Urinary bladder (tissue), 4 donors: Measurements from ENCODE around the gene SLC18A2. TPM values are rescaled to one million over a fixed set of nuclear protein-coding genes. Genes with fewer than 3 reads are reported as not detected.
"Not testable (repeated sequence)": the region's sequence is repeated elsewhere in the genome, so short reads cannot be mapped to it uniquely, and the experiment has no call there.

ENCODE experiments used
- DNase-seq: peaks from one replicate; pipeline ENCODE4 v3.0.0-alpha.2; 2015; ENCODE audit errors: extremely low spot score
- H3K27ac ChIP-seq: one replicate; pipeline ENCODE4 v1.5.1; 2013; ENCODE audit warnings: low read depth, mild to moderate bottlenecking, moderate library complexity
- H3K36me3 ChIP-seq: one replicate; pipeline ENCODE4 v1.6.1; 2013; ENCODE audit warnings: mild to moderate bottlenecking, moderate library complexity; ENCODE audit not compliant: insufficient read depth
- H3K4me1 ChIP-seq: one replicate; pipeline ENCODE4 v1.6.1; 2013; ENCODE audit warnings: mild to moderate bottlenecking, moderate library complexity; ENCODE audit not compliant: insufficient read depth
- H3K4me3 ChIP-seq: one replicate; pipeline ENCODE4 v1.5.1; 2013; ENCODE audit warnings: low read depth, low read length
- WGBS: extraction: QIAGEN DNeasy Blood & Tissue Kit; methylation state at CpG from one replicate; pipeline ENCODE4 v1.1.7; 2013; 5-methylcytosine and 5-hydroxymethylcytosine counted together
- polyA plus RNA-seq: library from polyadenylated mRNA; stranded (reverse); fragments of 200-250 nt; gene quantifications from one replicate; pipeline ENCODE4 v1.2.3, GENCODE V29; 2013
- total RNA-seq: library from RNA; depleted of rRNA; stranded (reverse); fragments of >200 nt; gene quantifications from one replicate; pipeline ENCODE4 v1.2.3, GENCODE V29; 2014
- donor health status: healthy with polysubstance abuse.
- donor health status: healthy.

Gene SLC18A2
- total and polyA plus RNA-seq, 2 donors, result 2.5 to 12.6 TPM

DNA sequence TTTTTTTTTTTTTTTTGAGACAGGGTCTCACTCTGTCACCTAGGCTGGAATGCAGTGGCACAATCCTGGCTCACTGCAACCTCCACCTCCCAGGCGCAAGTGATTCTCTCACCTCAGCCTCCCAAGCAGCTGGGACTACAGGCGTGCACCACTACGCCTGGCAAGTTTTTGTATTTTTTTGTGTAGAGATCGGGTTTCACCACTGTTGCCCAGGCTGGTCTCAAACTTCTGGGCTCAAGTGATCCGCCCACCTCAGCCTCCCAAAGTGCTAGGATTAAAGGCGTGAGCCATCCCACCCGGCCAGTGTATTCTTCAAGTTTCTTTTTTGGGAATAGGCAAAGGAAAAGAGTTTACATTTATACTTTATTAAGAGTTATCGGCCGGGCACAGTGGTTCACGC lies 50.0 kb downstream of the SLC18A2 start:
- not testable (repeated sequence) for H3K4me1 ChIP-seq, H3K27ac ChIP-seq, H3K4me3 ChIP-seq, DNase-seq, H3K36me3 ChIP-seq
- WGBS, result 95% methylated on average over 10 of the region's 10 CpGs

DNA sequence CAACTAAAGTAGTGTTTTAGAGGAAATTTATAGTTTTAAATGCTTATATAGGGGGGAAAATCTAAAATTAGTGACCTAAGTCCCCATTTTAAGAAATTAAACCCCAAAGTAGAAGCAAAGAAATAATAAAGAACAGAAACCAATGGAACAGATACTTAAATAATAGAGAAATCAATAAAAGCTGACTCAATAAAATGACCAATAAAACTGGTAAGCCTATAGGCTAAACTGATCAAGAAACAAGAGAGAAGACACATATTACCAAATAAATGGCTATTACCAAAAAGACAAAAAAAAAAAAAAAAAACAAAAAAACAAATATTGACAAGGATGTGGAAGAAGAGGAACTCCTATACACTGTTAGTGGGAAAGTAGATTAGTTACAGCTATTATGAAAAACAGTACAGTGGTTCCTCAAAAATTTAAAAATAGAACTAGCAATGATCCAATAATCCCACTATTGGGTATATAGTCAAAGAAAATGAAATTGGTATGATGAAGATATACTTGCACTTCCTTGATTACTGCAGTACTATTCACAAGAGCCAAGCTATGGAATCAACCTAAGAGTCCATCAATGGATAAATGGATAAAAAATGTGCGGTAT lies 53.2 kb downstream of the SLC18A2 start:
- no peak for DNase-seq
- 100% methylated on average over 1 of the region's 1 CpG for WGBS

DNA sequence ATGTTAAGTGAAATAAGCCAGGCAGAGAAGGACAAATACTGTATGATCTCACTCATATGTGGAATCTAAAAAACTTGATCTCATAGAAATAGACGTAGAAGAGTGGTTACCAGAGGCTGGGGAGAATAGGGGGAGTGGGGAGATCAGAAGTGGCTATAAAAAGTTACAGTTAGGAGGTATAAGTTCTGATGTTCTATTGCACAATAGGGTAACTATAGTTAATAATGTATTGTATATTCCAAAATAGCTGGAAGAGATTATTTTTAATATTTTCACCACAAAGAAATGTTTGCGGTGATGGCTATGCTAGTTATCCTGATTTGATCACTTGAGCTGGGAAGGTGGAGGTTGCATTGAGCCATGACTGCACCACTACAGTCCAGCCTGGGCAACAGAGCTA lies 53.8 kb downstream of the SLC18A2 start:
- no peak for DNase-seq
- H3K4me3 ChIP-seq, result no peak overlapping the region
- no peak overlapping the region for H3K27ac ChIP-seq
- 97% methylated on average over 2 of the region's 2 CpGs for WGBS
- no peaks in the 10 kb centered on the region for H3K4me1 ChIP-seq
- H3K36me3 ChIP-seq, result no peaks in the 10 kb centered on the region

More for the DNA sequence above, 53.2 kb downstream of the SLC18A2 start:
- H3K36me3 ChIP-seq, result peaks cover 2% of the 10 kb centered on the region
- H3K4me3 ChIP-seq, result no peak overlapping the region
- no peak overlapping the region for H3K27ac ChIP-seq
- H3K4me1 ChIP-seq, result no peaks in the 10 kb centered on the region

DNA sequence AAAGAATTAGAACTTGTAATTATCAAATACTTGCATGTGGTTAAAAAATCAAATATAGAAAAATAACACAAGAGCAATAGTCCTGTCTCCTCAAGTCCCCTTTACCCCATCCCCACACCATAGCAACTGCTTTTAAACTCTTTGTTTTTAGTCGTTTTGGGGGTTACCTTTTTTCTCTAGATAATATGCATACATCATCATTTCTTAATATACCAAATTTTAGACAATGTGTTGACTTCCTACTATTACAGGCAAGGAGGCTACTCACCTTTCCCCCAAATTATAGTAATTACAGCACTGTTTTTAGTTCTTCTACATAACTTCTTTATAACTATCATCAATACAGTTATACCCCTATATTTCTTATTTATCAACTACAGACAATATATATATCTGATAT lies 57.3 kb downstream of the SLC18A2 start:
- no peak overlapping the region for H3K4me3 ChIP-seq
- DNase-seq, result no peak

DNA sequence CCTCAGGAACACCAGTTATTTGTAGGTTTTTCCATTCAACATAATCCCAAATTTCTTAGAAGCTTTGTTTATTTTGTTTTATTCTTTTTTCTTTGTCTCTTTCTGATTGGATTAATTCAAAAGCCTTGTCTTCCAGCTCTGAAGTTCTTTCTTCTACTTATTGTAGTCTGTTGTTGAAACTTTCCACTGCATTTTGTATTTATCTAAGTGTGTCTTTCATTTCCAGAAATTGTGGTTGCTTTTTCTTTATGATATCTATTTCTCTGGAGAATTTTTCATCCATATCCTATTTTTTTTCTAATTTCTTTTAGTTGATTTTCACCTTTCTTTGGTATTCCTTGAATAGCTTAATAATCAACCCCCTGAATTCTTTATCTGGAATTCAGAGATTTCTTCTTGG lies 58.5 kb downstream of the SLC18A2 start:
- H3K27ac ChIP-seq, result no peak overlapping the region
- no peak for DNase-seq
- H3K4me1 ChIP-seq, result no peaks in the 10 kb centered on the region
- H3K4me3 ChIP-seq, result no peak overlapping the region
- no peaks in the 10 kb centered on the region for H3K36me3 ChIP-seq

More for the DNA sequence above, 57.3 kb downstream of the SLC18A2 start:
- no peaks in the 10 kb centered on the region for H3K36me3 ChIP-seq
- H3K27ac ChIP-seq, result no peak overlapping the region
- WGBS, result 90% methylated on average over 1 of the region's 1 CpG
- no peaks in the 10 kb centered on the region for H3K4me1 ChIP-seq

DNA sequence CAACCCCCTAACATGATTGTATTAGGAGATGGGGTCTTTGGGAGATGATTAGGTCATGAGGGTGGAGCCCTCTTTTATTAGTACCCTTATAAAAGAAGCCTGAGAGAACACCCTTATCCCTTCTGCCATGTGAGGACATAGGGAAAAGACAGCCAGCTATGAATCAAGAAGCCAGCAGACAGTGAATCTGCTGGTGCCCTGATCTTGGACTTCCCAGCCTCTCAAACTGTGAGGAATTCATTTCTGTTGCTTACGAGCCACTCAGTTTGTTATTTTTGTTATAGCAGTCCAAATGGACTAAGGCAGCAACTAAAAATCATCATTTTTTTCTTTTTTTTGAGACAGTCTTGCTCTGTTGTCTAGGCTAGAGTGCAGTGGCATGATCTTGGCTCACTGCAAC lies 59.8 kb downstream of the SLC18A2 start:
- Histone ChIP-seq H3K36me3 (no peaks in the 10 kb centered on the region), H3K4me3 (no peak overlapping the region), H3K4me1 (no peaks in the 10 kb centered on the region), H3K27ac (no peak overlapping the region)
- DNase-seq, result no peak
- WGBS, result 93% methylated on average over 1 of the region's 1 CpG

DNA sequence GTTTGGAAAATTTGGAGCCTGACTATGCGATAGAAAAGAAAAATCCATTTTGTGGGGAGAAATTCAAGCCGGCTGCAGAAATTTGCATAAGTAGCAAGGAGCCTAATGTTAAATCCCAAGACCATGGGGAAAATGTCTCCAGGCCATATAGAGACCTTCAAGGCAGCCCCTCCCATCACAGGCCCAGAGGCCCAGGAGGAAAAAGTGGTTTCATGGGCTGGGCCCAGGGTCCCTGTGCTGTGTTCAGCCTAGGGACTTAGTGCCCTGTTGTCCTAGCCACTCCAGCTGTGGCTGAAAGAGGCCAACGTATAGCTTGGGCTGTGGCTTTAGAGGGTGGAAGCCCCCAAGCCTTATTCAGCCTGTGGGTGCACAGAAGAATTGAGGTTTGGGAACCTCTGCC lies 62.5 kb downstream of the SLC18A2 start:
- 98% methylated on average over 3 of the region's 3 CpGs for WGBS
- not testable (repeated sequence) for H3K4me1 ChIP-seq, H3K27ac ChIP-seq, H3K4me3 ChIP-seq, H3K36me3 ChIP-seq, DNase-seq

DNA sequence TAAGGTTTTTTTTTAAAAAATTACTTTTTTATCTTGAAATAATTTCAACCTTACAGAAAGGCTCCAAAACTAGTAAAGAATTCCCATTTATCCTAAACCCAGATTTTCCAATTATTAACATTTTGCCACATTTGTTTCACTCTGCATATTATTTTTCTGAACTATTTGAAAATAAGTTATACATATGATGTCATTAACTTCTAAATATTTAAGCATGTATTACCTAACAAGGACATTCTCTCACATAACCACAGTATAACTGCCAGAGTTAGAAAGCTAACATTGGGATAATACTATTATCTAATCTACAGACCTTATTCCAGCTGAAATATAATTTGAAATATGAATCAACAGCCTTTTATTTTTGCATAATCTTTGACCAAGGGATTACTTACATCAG lies 65.8 kb downstream of the SLC18A2 start:
- peaks cover 2% of the 10 kb centered on the region for H3K36me3 ChIP-seq
- no peak overlapping the region for H3K27ac ChIP-seq
- DNase-seq, result no peak
- no peaks in the 10 kb centered on the region for H3K4me1 ChIP-seq
- H3K4me3 ChIP-seq, result no peak overlapping the region

DNA sequence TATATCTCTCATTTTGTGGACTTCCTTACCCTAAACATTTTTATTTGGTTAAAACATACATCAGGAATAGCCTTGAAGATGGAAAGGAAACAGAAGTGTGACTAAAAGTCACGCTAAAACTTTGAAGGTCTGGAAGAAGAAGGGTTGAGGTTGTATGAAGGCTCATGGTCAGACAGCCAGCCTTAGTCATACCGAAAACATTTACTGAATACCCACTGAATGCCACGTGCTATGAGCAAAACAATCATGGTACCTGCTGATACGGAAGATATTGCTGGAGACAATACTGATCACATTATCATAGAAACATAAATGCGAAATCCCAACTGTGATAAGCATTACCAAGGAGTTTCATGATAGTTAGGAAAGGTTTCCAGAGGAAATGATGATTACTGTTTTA lies 70.3 kb downstream of the SLC18A2 start:
- Histone ChIP-seq H3K36me3 (peaks cover 4% of the 10 kb centered on the region), H3K4me3 (no peak overlapping the region), H3K27ac (no peak overlapping the region), H3K4me1 (no peaks in the 10 kb centered on the region)
- 98% methylated on average over 5 of the region's 5 CpGs for WGBS
- no peak for DNase-seq

DNA sequence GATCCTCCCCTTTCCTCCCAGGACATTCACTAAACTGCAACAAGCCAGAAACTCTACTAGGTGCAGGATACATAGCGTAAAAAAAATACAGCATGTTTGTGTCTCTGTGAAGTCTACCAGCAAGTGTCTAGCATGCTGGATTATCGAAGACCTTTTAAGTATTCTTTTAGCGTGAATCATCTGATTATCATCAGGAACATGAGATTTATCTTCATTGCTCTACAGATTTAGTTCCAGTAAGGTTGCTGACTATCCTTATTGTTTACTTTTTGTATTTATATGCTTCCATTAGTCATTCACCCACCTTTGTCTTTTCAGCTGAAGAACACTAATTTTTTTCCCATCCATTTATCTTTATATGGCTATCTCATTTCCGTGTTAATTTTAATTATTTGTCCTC lies 71.5 kb downstream of the SLC18A2 start:
- no peak overlapping the region for H3K4me3 ChIP-seq
- no peak overlapping the region for H3K27ac ChIP-seq

DNA sequence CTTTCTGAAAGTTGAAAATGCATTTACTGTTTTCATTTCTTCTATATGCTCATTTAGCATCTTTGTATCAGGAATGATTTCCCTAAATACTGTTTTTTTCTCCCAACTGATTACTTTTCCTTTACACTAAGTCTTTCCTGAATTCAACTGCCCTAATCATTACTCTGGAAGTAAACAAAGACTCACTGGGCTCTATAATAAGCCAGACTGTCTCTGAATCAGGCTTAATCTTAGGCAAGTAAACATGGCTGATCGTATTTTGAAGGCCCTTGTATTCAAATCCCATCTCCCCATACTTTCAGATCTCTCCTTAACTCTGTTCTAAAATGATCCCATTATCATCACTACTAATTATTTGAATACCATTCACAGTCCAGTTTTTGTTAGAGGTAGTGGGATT lies 72.7 kb downstream of the SLC18A2 start:
- Histone ChIP-seq H3K36me3 (peaks cover 4% of the 10 kb centered on the region), H3K4me1 (no peaks in the 10 kb centered on the region), H3K4me3 (no peak overlapping the region), H3K27ac (no peak overlapping the region)
- 93% methylated on average over 1 of the region's 1 CpG for WGBS
- DNase-seq, result no peak

More for the DNA sequence above, 71.5 kb downstream of the SLC18A2 start:
- no peak for DNase-seq
- 85% methylated on average over 4 of the region's 4 CpGs for WGBS
- no peaks in the 10 kb centered on the region for H3K4me1 ChIP-seq
- H3K36me3 ChIP-seq, result peaks cover 4% of the 10 kb centered on the region

DNA sequence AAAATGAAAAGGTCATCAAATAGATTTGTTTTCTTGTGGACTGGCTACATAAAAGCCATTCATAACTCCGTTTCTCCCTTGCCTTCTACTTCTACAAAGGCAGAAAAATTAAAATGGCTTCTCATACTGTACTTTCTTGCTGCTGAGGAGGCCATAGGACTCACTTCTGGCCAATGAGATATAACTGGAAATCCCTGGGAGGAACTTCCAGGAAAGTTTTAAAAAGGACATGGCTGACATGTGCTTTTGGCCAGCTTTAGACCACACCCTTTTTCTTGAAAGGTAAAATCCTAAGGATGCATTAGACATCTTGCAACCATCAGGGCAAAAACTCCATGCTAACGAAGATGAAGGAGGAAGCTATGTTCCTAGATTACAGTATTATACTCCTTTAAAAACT lies 75.8 kb downstream of the SLC18A2 start:
- WGBS, result 95% methylated on average over 2 of the region's 2 CpGs
- DNase-seq, result no peak
- Histone ChIP-seq H3K4me3 (no peak overlapping the region), H3K27ac (no peak overlapping the region), H3K36me3 (peaks cover 2% of the 10 kb centered on the region), H3K4me1 (no peaks in the 10 kb centered on the region)

DNA sequence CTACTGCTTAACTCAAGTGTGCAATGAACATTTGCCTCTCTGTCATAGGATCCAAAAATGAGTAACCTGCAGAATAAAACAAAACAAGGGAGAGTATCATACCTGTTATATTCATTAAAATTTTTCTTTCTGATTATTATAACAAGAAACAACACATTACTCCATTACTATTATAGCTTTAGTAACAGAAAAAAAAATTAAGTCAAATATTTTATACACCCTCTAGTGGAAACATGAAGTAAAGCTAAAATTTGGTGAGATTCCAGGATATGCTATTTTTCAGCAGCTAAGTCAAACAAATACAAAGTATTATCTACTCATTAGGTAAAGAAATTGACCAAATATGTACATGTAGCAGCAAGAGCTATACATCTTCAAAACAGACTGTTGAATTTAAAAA lies 78.0 kb downstream of the SLC18A2 start:
- H3K4me3 ChIP-seq, result no peak overlapping the region
- DNase-seq, result no peak
- no peak overlapping the region for H3K27ac ChIP-seq
- H3K36me3 ChIP-seq, result peaks cover 2% of the 10 kb centered on the region
- H3K4me1 ChIP-seq, result no peaks in the 10 kb centered on the region

DNA sequence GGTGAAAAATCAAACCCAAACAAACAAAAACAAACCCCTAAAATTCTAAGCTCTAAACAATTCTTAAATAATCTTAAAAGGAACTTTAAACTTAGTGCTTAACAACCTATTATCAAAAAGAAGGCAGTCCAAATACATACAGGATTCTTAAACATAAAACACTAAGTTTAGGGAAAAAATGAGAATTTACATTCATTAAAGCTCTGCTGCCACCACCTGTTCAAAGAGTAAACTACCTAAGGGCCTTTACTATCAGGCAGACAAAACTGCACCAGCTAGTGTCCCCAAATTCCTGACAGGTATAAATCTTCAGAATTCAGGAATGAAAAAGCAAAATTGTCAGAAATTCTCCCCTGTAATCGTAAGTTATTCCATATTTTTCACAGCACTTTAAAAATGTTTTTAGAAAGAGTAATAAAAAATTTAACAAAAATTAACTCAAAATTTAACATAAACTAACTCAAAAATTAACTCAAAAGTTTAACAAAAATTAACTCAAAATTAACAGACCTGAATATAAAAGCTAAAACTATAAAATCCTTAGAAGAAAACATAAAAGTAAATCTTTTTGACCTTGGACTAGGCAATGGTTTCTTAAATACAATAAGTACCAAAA lies 79.2 kb downstream of the SLC18A2 start:
- Histone ChIP-seq H3K36me3 (no peaks in the 10 kb centered on the region), H3K4me1 (no peaks in the 10 kb centered on the region), H3K27ac (no peak overlapping the region), H3K4me3 (no peak overlapping the region)
- WGBS, result 79% methylated on average over 1 of the region's 1 CpG
- DNase-seq, result no peak

DNA sequence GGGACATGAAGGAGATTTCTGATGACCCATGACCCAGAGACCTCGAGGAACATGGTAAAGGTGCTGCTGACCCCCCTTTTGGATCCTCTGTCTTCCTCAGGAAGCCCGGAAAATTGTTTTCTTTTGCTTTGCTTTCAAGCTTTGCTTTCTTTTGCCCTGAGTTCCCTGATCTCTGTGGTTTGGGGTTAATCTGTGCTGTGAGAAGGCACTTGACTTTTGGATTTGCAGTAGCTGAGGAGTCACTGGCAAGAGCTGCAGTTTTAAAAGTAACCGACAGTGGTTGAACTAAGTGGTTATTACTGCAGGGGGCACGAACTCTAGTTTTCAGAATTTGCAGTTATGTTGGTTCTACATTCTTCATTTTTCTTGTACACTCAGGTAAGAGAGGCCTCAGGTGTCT lies 81.3 kb downstream of the SLC18A2 start:
- H3K36me3 ChIP-seq, result peaks cover 3% of the 10 kb centered on the region
- H3K4me1 ChIP-seq, result no peaks in the 10 kb centered on the region
- H3K27ac ChIP-seq, result no peak overlapping the region
- 73% methylated on average over 4 of the region's 4 CpGs for WGBS
- no peak for DNase-seq
- H3K4me3 ChIP-seq, result no peak overlapping the region
